Astrocyte (in vitro differentiated cells and primary cell): ENCODE measurements around the gene ATP5F1B.

Source experiments
- EZH2 ChIP-seq: IDR thresholded peaks from 2 replicates; pipeline ENCODE4 v1.6.1; 2012; ENCODE audit warnings: mild to moderate bottlenecking, low read length, inconsistent platforms; ENCODE audit not compliant: insufficient read depth
- TF ChIP-seq, protein P1 (sequence below): IDR thresholded peaks from 2 replicates; pipeline ENCODE4 v1.5.1; 2011; ENCODE audit warnings: low read depth, mild to moderate bottlenecking, inconsistent platforms, low read length, moderate library complexity; ENCODE audit not compliant: insufficient read depth

DNA sequence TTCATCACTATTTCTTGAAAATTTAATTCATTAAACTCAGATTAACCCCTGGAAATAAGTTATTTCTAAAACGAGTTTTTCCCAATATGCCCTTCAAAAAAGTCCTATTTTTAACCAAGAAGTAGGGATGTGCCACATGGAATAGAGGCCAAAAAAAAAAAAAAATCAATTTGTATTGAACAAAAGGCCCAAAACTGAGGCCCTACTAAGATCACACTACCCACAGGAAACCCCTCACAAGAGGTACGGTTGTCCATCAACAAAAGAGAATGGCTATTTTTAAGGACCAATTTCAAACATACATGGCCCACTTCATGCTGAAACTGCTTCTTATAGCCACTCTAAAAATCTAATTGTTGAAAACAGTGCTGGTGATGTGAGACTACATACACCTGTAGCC lies 8.2 kb downstream of the ATP5F1B start:
- TF ChIP-seq, protein P1, sequence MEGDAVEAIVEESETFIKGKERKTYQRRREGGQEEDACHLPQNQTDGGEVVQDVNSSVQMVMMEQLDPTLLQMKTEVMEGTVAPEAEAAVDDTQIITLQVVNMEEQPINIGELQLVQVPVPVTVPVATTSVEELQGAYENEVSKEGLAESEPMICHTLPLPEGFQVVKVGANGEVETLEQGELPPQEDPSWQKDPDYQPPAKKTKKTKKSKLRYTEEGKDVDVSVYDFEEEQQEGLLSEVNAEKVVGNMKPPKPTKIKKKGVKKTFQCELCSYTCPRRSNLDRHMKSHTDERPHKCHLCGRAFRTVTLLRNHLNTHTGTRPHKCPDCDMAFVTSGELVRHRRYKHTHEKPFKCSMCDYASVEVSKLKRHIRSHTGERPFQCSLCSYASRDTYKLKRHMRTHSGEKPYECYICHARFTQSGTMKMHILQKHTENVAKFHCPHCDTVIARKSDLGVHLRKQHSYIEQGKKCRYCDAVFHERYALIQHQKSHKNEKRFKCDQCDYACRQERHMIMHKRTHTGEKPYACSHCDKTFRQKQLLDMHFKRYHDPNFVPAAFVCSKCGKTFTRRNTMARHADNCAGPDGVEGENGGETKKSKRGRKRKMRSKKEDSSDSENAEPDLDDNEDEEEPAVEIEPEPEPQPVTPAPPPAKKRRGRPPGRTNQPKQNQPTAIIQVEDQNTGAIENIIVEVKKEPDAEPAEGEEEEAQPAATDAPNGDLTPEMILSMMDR, result no peak
- TF ChIP-seq EZH2, result no peak
